ENCODE data around the gene EPX.

The EPX gene

DNA sequence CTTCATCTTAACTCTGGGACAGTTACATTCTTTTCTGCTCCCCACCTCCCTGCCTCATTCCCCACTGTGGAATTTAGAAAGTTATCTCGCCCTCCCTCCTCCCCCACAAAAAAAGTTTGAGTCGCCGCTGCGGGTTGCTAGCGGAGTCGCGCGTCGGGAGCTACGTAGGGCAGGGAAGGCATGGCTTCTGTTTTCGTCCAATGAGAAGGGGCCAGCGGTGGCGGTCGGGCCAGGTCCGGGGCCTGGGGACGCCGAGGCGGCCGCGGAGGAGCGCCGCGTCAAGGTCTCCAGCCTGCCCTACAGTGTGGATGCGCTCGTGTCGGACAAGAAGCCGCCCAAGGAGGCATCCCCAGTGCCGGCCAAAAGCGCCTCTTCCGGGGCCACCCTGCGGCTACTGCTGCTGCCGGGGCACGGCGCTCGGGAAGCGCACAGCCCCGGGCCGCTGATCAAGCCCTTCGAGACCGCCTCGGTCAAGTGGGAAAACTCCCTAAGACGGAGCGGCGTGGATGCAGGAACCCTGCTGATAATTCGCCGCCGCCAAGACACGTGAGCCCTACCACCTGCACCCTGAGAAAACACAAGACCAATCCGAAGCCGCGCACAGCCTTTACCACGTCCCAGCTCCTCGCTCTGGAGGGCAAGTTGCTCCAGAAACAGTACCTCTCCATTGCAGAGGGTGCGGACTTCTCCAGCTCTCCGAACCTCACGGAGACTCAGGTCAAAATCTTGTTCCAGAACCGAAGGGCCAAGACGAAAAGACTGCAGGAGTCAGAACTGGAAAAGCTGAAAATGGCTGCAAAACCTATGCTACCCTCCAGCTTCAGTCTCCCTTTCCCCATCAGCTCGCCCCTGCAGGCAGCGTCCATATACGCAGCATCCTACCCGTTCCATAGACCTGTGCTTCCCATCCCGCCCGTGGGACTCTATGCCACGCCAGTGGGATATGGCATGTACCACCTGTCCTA, 35.4 kb upstream of the EPX start (continued):
- TF ChIP-seq YY2 (tag by site-specific recombination; IDR thresholded peaks at IDR 0.05) (peak; percentile 22; the same call in 1 of the 2 replicates), ZNF660 (tag by site-specific recombination; IDR thresholded peaks at IDR 0.05) (no peak), OSR2 (tag by site-specific recombination; IDR thresholded peaks at IDR 0.05) (peak; percentile 45; the same call in 1 of the 2 replicates), ZNF623 (tag by site-specific recombination; IDR thresholded peaks at IDR 0.05) (no peak), ZNF530 (tag by site-specific recombination; IDR thresholded peaks at IDR 0.05; ENCODE audit: low read depth) (no peak), ZNF248 (tag by site-specific recombination; IDR thresholded peaks at IDR 0.05) (no peak), ZNF157 (tag by site-specific recombination; IDR thresholded peaks at IDR 0.05) (no peak), SP7 (tag by site-specific recombination; IDR thresholded peaks at IDR 0.05) (peak; percentile 44; the same call in 1 of the 2 replicates), WT1 (tag by site-specific recombination; IDR thresholded peaks at IDR 0.05) (no peak), GLIS1 (tag by site-specific recombination; IDR thresholded peaks at IDR 0.05) (0 out of 2 replicates have a peak, but pooled peaks have one; percentile 29), ZNF2 (tag by site-specific recombination; IDR thresholded peaks at IDR 0.05) (0 out of 2 replicates have a peak, but pooled peaks have one; percentile 44), SP2 (tag by site-specific recombination; IDR thresholded peaks at IDR 0.05) (peak; percentile 51; the same call in 1 of the 2 replicates), ZNF768 (tag by site-specific recombination; IDR thresholded peaks at IDR 0.05) (no peak), ZBTB17 (tag by site-specific recombination; IDR thresholded peaks at IDR 0.05) (peak; percentile 75), ZNF76 (tag by site-specific recombination; IDR thresholded peaks at IDR 0.05; ENCODE audit: borderline replicate concordance, low read depth) (0 out of 2 replicates have a peak, but pooled peaks have one; percentile 30), FEZF1 (tag by site-specific recombination; IDR thresholded peaks at IDR 0.05) (no peak), ZBTB48 (tag by site-specific recombination; IDR thresholded peaks at IDR 0.05) (peak; percentile 95)
- TF ChIP-seq, protein P1, sequence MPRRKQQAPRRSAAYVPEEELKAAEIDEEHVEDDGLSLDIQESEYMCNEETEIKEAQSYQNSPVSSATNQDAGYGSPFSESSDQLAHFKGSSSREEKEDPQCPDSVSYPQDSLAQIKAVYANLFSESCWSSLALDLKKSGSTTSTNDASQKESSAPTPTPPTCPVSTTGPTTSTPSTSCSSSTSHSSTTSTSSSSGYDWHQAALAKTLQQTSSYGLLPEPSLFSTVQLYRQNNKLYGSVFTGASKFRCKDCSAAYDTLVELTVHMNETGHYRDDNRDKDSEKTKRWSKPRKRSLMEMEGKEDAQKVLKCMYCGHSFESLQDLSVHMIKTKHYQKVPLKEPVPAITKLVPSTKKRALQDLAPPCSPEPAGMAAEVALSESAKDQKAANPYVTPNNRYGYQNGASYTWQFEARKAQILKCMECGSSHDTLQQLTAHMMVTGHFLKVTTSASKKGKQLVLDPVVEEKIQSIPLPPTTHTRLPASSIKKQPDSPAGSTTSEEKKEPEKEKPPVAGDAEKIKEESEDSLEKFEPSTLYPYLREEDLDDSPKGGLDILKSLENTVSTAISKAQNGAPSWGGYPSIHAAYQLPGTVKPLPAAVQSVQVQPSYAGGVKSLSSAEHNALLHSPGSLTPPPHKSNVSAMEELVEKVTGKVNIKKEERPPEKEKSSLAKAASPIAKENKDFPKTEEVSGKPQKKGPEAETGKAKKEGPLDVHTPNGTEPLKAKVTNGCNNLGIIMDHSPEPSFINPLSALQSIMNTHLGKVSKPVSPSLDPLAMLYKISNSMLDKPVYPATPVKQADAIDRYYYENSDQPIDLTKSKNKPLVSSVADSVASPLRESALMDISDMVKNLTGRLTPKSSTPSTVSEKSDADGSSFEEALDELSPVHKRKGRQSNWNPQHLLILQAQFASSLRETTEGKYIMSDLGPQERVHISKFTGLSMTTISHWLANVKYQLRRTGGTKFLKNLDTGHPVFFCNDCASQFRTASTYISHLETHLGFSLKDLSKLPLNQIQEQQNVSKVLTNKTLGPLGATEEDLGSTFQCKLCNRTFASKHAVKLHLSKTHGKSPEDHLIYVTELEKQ (tag by site-specific recombination; IDR thresholded peaks at IDR 0.05; ENCODE audit: borderline replicate concordance) = no peak
- TF ChIP-seq, protein P2, sequence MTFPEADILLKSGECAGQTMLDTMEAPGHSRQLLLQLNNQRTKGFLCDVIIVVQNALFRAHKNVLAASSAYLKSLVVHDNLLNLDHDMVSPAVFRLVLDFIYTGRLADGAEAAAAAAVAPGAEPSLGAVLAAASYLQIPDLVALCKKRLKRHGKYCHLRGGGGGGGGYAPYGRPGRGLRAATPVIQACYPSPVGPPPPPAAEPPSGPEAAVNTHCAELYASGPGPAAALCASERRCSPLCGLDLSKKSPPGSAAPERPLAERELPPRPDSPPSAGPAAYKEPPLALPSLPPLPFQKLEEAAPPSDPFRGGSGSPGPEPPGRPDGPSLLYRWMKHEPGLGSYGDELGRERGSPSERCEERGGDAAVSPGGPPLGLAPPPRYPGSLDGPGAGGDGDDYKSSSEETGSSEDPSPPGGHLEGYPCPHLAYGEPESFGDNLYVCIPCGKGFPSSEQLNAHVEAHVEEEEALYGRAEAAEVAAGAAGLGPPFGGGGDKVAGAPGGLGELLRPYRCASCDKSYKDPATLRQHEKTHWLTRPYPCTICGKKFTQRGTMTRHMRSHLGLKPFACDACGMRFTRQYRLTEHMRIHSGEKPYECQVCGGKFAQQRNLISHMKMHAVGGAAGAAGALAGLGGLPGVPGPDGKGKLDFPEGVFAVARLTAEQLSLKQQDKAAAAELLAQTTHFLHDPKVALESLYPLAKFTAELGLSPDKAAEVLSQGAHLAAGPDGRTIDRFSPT (tag by site-specific recombination; IDR thresholded peaks at IDR 0.05) = no peak
- TF ChIP-seq, protein P3, sequence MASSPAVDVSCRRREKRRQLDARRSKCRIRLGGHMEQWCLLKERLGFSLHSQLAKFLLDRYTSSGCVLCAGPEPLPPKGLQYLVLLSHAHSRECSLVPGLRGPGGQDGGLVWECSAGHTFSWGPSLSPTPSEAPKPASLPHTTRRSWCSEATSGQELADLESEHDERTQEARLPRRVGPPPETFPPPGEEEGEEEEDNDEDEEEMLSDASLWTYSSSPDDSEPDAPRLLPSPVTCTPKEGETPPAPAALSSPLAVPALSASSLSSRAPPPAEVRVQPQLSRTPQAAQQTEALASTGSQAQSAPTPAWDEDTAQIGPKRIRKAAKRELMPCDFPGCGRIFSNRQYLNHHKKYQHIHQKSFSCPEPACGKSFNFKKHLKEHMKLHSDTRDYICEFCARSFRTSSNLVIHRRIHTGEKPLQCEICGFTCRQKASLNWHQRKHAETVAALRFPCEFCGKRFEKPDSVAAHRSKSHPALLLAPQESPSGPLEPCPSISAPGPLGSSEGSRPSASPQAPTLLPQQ (tag by site-specific recombination; IDR thresholded peaks at IDR 0.05) = peak; percentile 51; the same call in 1 of the 2 replicates
- TF ChIP-seq, protein P4, sequence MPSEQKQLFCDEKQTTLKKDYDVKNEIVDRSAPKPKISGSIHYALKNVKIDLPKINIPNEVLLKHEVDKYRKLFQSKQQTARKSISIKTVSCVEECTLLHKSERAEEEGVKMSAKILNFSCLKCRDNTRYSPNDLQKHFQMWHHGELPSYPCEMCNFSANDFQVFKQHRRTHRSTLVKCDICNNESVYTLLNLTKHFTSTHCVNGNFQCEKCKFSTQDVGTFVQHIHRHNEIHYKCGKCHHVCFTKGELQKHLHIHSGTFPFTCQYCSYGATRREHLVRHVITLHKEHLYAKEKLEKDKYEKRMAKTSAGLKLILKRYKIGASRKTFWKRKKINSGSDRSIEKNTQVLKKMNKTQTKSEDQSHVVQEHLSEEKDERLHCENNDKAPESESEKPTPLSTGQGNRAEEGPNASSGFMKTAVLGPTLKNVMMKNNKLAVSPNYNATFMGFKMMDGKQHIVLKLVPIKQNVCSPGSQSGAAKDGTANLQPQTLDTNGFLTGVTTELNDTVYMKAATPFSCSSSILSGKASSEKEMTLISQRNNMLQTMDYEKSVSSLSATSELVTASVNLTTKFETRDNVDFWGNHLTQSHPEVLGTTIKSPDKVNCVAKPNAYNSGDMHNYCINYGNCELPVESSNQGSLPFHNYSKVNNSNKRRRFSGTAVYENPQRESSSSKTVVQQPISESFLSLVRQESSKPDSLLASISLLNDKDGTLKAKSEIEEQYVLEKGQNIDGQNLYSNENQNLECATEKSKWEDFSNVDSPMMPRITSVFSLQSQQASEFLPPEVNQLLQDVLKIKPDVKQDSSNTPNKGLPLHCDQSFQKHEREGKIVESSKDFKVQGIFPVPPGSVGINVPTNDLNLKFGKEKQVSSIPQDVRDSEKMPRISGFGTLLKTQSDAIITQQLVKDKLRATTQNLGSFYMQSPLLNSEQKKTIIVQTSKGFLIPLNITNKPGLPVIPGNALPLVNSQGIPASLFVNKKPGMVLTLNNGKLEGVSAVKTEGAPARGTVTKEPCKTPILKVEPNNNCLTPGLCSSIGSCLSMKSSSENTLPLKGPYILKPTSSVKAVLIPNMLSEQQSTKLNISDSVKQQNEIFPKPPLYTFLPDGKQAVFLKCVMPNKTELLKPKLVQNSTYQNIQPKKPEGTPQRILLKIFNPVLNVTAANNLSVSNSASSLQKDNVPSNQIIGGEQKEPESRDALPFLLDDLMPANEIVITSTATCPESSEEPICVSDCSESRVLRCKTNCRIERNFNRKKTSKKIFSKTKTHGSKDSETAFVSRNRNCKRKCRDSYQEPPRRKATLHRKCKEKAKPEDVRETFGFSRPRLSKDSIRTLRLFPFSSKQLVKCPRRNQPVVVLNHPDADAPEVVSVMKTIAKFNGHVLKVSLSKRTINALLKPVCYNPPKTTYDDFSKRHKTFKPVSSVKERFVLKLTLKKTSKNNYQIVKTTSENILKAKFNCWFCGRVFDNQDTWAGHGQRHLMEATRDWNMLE (tag by site-specific recombination; conservative IDR thresholded peaks at IDR 0.05; ENCODE audit: low read depth) = no peak
- TF ChIP-seq, protein P5, sequence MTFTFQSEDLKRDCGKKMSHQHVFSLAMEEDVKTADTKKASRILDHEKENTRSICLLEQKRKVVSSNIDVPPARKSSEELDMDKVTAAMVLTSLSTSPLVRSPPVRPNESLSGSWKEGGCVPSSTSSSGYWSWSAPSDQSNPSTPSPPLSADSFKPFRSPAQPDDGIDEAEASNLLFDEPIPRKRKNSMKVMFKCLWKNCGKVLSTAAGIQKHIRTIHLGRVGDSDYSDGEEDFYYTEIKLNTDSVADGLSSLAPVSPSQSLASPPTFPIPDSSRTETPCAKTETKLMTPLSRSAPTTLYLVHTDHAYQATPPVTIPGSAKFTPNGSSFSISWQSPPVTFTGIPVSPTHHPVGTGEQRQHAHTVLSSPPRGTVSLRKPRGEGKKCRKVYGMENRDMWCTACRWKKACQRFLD (tag by site-specific recombination; IDR thresholded peaks at IDR 0.05) = no peak
- TF ChIP-seq, protein P6, sequence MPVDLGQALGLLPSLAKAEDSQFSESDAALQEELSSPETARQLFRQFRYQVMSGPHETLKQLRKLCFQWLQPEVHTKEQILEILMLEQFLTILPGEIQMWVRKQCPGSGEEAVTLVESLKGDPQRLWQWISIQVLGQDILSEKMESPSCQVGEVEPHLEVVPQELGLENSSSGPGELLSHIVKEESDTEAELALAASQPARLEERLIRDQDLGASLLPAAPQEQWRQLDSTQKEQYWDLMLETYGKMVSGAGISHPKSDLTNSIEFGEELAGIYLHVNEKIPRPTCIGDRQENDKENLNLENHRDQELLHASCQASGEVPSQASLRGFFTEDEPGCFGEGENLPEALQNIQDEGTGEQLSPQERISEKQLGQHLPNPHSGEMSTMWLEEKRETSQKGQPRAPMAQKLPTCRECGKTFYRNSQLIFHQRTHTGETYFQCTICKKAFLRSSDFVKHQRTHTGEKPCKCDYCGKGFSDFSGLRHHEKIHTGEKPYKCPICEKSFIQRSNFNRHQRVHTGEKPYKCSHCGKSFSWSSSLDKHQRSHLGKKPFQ (tag by site-specific recombination; IDR thresholded peaks at IDR 0.05) = no peak
